ENCODE measurements around the gene USP10. TPM values are rescaled to one million over a fixed set of nuclear protein-coding genes. Genes with fewer than 3 reads are reported as not detected.
A peak's percentile ranks its signal among the peaks of the same experiment; 100 is the strongest.

USP10 gene
- total RNA-seq, 6 experiments from 2014 or later: 41.5 to 53.2 (median 44.6) TPM

DNA sequence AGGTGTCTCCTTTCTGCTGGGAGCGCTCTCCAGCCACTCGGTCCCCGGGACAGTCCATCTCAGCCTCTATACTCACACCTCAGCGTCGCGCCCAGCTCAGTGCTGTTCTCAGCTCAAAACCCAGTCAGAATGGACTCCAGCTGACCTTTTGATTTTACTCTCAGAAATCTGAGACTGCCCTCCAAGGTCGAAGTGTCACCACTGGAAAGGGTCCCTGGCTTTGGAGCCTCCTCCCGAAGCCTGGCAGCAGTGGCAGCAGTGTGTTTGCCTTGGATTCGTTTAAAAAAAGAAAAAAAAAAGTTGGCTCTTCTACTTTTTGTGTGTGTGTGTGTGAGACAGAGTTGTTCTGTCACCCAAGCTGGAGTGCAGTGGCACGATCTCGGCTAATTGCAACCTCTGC is 41.1 kb upstream of the USP10 start:
- DNase-seq (peak in 2 of 3 donors; percentile 70 to 74), ATAC-seq (peak; percentile 47 to 92 (median 58))
- no peak for TF ChIP-seq POLR2A (IDR thresholded peaks at IDR 0.05)
- no peak overlapping the region for H3K4me3 ChIP-seq
- no peaks in the 10 kb centered on the region for H3K27me3 ChIP-seq
- no peaks in the 10 kb centered on the region for H3K9me3 ChIP-seq
- H3K4me1 ChIP-seq: peaks cover 0 to 13% (median 5%) of the 10 kb centered on the region in 4 donors
- WGBS (ENCODE audit: insufficient coverage, low coverage, low lambda C conversion rate, missing lambda C conversion rate): 20% methylated on average over 3 of the region's 11 CpGs
- intact Hi-C loops (cut with DNase I): no loop called here
- peaks cover 0 to 65% (median 47%) of the 10 kb centered on the region in 4 donors for H3K36me3 ChIP-seq
- H3K27ac ChIP-seq: peak overlapping the region in 1 of 3 donors; percentile 36

DNA sequence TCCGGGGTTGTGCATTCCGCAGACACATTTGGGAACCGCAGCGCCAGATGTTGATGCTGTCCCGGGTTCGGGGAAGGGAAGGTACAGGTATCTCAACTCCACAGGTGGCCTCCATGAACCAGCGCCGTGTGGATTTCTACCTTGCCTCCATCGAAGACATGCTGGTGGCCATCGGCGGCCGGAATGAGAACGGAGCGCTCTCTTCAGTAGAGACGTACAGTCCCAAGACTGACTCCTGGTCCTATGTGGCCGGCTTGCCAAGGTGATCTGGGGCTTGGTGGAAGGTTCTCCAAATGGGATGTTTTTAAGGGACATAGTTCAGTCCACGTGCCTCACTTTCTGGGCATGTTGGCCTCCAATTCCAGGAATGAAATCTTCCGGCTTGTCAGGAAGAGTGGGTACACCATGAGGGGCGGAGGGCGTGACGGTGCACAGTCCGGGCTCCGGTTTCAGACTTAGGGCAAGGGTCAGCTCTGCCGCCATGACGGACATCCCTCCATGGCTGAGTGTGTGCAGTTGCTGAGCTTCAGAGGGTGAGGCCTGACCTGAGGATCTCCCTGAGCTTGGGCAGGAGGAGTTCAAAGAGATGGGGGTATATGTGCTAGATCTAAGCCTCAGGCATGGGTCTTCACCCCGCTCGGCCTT is 40.0 kb upstream of the USP10 start:
- intact Hi-C loops (cut with DNase I): no loop called here
- no peaks in the 10 kb centered on the region for H3K9me3 ChIP-seq
- DNase-seq (no peak), ATAC-seq (no peak)
- no peak for TF ChIP-seq POLR2A (IDR thresholded peaks at IDR 0.05)
- TF ChIP-seq, protein P1, sequence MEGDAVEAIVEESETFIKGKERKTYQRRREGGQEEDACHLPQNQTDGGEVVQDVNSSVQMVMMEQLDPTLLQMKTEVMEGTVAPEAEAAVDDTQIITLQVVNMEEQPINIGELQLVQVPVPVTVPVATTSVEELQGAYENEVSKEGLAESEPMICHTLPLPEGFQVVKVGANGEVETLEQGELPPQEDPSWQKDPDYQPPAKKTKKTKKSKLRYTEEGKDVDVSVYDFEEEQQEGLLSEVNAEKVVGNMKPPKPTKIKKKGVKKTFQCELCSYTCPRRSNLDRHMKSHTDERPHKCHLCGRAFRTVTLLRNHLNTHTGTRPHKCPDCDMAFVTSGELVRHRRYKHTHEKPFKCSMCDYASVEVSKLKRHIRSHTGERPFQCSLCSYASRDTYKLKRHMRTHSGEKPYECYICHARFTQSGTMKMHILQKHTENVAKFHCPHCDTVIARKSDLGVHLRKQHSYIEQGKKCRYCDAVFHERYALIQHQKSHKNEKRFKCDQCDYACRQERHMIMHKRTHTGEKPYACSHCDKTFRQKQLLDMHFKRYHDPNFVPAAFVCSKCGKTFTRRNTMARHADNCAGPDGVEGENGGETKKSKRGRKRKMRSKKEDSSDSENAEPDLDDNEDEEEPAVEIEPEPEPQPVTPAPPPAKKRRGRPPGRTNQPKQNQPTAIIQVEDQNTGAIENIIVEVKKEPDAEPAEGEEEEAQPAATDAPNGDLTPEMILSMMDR (IDR thresholded peaks at IDR 0.05): no peak
- H3K4me3 ChIP-seq: no peak overlapping the region
- WGBS (ENCODE audit: insufficient coverage, low coverage, low lambda C conversion rate, missing lambda C conversion rate): 98% methylated on average over 8 of the region's 27 CpGs
- no peaks in the 10 kb centered on the region for H3K27me3 ChIP-seq
- no peak overlapping the region for H3K27ac ChIP-seq
- H3K4me1 ChIP-seq: peaks cover 0 to 13% (median 5%) of the 10 kb centered on the region in 4 donors
- H3K36me3 ChIP-seq: peaks cover 0 to 72% (median 48%) of the 10 kb centered on the region in 4 donors

DNA sequence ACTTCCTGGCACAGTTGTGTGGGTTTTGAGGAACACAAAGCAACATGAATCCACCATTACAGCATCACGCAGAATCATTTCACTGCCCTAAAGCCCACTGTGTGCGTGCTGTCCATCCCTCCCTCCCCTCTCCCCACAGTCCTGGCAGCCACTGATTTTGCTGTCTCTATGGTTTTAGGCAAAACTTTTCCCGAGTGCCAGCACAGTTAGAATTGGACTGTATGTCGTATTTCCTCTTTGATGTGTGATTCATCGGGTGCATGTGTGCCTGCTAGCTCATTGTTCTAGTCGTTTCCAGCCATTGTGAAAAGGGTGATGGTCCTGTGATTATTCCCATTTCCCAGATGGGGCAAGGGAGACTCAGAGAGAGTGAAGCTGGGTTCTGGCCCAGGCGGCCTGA is 38.8 kb upstream of the USP10 start:
- no peak for TF ChIP-seq POLR2A (IDR thresholded peaks at IDR 0.05)
- TF ChIP-seq, protein P1 (IDR thresholded peaks at IDR 0.05): no peak
- H3K4me3 ChIP-seq: no peak overlapping the region
- DNase-seq: no peak

DNA sequence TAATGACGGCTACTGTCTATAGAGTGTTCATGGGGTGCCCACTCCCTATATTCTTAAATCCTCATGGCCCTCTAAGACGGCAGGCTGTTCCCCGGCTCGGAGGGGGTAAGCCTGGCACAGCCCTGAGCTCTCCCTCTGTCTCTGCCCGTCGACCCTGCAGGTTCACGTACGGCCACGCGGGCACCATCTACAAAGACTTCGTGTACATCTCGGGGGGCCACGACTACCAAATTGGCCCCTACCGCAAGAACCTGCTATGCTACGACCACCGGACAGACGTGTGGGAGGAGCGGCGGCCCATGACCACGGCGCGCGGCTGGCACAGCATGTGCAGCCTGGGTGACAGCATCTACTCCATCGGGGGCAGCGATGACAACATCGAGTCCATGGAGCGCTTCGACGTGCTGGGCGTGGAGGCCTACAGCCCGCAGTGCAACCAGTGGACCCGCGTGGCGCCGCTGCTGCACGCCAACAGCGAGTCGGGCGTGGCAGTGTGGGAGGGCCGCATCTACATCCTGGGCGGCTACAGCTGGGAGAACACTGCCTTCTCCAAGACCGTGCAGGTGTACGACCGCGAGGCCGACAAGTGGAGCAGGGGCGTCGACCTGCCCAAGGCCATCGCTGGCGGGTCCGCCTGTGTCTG is 38.3 kb upstream of the USP10 start:
- peaks cover 0 to 13% (median 5%) of the 10 kb centered on the region in 4 donors for H3K4me1 ChIP-seq
- no peak for DNase-seq
- no peak overlapping the region for H3K4me3 ChIP-seq
- ATAC-seq: no peak
- intact Hi-C loops (cut with DNase I): no loop called here
- no peak for TF ChIP-seq POLR2A (IDR thresholded peaks at IDR 0.05)
- TF ChIP-seq, protein P1 (IDR thresholded peaks at IDR 0.05): no peak
- no peaks in the 10 kb centered on the region for H3K9me3 ChIP-seq
- H3K36me3 ChIP-seq: peaks cover 0 to 70% (median 49%) of the 10 kb centered on the region in 4 donors
- no peak overlapping the region for H3K27ac ChIP-seq
- H3K27me3 ChIP-seq: no peaks in the 10 kb centered on the region
- WGBS (ENCODE audit: insufficient coverage, low coverage, low lambda C conversion rate, missing lambda C conversion rate): 97% methylated on average over 6 of the region's 51 CpGs

More for the DNA sequence above, 38.8 kb upstream of the USP10 start:
- peaks cover 0 to 70% (median 49%) of the 10 kb centered on the region in 4 donors for H3K36me3 ChIP-seq
- WGBS (ENCODE audit: insufficient coverage, low coverage, low lambda C conversion rate, missing lambda C conversion rate): 73% methylated on average over 6 of the region's 7 CpGs
- no peak for ATAC-seq
- no peaks in the 10 kb centered on the region for H3K27me3 ChIP-seq
- intact Hi-C loops (cut with DNase I): no loop called here
- no peaks in the 10 kb centered on the region for H3K9me3 ChIP-seq
- H3K4me1 ChIP-seq: peaks cover 0 to 13% (median 5%) of the 10 kb centered on the region in 4 donors
- no peak overlapping the region for H3K27ac ChIP-seq

DNA sequence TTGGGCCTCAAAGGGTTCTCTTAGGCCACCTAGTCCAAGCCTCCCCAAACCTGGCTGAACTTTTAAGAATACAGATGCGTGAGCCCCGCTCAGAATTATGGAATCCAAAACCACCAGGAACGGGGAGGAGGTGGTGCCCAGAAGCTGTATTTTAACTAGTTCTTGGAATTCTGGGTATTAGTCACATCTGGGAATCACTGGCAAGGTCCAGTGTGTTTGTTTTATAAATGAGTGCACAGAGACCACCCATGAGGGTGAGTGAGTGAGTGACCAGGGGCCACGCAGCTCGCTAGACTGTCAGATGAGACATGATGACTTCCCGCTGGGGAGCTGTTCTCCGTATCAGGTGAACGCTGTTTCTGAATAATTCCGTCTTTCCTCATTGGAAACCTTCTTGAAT is 37.3 kb upstream of the USP10 start:
- ATAC-seq (no peak), DNase-seq (no peak)
- H3K4me3 ChIP-seq: no peak overlapping the region
- H3K27me3 ChIP-seq: no peaks in the 10 kb centered on the region
- WGBS (ENCODE audit: insufficient coverage, low coverage, low lambda C conversion rate, missing lambda C conversion rate): 100% methylated on average over 6 of the region's 9 CpGs
- peaks cover 0 to 61% (median 43%) of the 10 kb centered on the region in 4 donors for H3K36me3 ChIP-seq
- H3K27ac ChIP-seq: no peak overlapping the region
- no peaks in the 10 kb centered on the region for H3K9me3 ChIP-seq
- TF ChIP-seq, protein P1 (IDR thresholded peaks at IDR 0.05): no peak
- TF ChIP-seq POLR2A (IDR thresholded peaks at IDR 0.05): no peak
- intact Hi-C loops (cut with DNase I): no loop called here
- peaks cover 0 to 13% (median 5%) of the 10 kb centered on the region in 4 donors for H3K4me1 ChIP-seq
